GM12864 (cell line): ENCODE measurements around the gene ZNF554.

Experiments used
- DNase-seq: peaks from one replicate; pipeline ENCODE4 v3.0.0-alpha.2; 2011; ENCODE audit warnings: low read depth
- H3K4me3 ChIP-seq: 2 replicates; pipeline ENCODE4 v1.5.1; 2011; ENCODE audit warnings: mild to moderate bottlenecking, low read depth, low read length, control low read depth
- CTCF ChIP-seq: IDR thresholded peaks from 2 replicates; pipeline ENCODE4 v1.5.1; 2011; ENCODE audit warnings: low read depth, mild to moderate bottlenecking, moderate library complexity, low read length, control low read depth, inconsistent platforms; ENCODE audit errors: missing control alignments

The ZNF554 gene

GRCh38 chr19:2840794-2841791 is 21.4 kb downstream of the ZNF554 start, which contains the start of gene ZNF555:
Gene ZNF555, plus strand, starts transcription at chr19:2841475. Its CDS starts 98 bp downstream, at chr19:2841573.
- TF ChIP-seq CTCF = peak; percentile 60
- DNase-seq = peak; percentile 97
- H3K4me3 ChIP-seq = peak within 1 kb of the TSS; percentile 82

DNA sequence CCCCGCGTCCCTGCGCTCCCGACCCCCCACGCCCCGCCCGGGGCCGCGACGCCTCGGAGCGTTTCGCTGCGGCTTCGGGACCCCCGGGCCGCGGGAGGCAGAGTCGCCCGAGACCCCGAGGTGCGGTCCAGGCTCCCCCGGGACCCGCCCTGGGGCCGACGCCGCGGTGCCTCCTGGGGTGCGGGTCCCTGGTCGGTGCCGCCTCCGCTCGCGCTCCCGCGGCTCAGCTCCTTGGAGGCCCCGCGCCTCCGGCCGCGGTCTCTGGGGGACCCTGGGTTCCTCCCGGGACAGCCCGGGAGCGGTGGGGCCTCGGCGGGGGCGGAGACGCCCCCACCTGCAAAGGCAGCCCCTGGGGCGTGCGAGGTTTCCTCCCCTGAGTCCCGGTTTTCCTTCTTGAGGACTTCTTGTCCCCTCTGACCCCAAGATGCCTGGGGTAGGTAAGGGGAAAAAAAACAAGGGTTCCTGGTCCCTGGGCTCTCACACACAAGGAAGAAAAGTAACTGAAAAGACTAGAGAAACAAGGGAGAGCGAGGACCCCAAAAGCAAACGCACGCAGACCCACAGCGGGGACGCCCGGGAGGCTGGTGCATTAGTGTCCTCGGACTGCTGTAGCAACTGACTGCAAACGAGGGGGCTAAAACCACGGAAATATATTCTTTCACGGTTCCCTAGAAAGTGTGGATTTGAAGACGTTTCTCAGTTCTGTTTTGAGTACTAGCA is 22.3 kb downstream of the ZNF554 start:
- no peak for TF ChIP-seq CTCF
- H3K4me3 ChIP-seq = peak overlapping the region; percentile 72
- DNase-seq = no peak

- no peak overlapping the region for H3K4me3 ChIP-seq
- no peak for TF ChIP-seq CTCF
- DNase-seq = no peak
Measured at GRCh38 chr19:2845107-2845506, 25.4 kb downstream of the ZNF554 start.

DNA sequence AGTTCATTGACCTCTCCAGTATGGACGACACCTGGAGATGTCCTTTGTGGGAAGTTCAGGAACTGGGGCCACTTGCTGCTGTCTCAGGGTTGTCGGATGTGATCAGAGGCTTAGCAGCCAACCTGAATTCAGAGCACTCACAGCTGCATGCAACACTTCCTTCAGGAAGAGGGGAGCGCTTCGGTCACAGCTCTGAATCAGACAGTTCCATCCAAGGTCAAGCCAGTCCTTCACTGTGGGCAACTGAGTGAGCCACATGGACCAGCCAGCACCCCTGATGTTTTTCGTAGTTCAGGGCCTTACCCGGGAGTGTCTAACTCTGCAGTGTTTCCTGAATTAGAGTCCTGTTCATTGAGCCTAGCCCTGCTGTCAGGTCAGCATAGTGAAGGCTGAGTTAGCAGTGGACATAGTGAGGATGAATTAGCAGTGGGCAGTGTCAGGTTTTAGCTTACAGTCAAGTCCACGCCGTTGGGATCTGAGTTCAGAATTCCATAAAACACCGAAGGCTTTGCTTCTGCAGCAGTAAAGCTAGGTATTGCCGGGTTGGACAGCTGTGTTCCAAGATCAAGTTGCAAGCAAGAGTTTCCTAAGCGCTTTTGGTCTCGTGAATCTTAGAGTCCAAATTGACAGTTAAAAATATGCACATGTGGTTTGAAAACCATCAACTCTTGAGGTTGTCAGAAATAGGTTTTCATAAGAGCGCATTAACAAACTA is 26.7 kb downstream of the ZNF554 start:
- H3K4me3 ChIP-seq = no peak overlapping the region
- no peak for TF ChIP-seq CTCF
- no peak for DNase-seq

GRCh38 chr19:2847507-2847906 is 27.8 kb downstream of the ZNF554 start:
- TF ChIP-seq CTCF = no peak
- no peak for DNase-seq
- no peak overlapping the region for H3K4me3 ChIP-seq

- H3K4me3 ChIP-seq = no peak overlapping the region
- DNase-seq = no peak
- no peak for TF ChIP-seq CTCF
Measured at GRCh38 chr19:2848616-2849015, 28.9 kb downstream of the ZNF554 start.
